Upper lobe of left lung (tissue), 4 donors: ENCODE measurements around the gene AXL.

Source experiments
- EP300 ChIP-seq, 4 donors: sonication (generic); formaldehyde crosslinking; IDR thresholded peaks; one replicate each; pipeline ENCODE4 v1.5.1; 2017; ENCODE audit warnings: antibody characterized with exemption in 4 of 4, control low read depth in 2 of 4
- POLR2A ChIP-seq, 4 donors: fragments of 450-650 bp; IDR thresholded peaks; one replicate each; pipeline ENCODE4 v1.5.1; 2016 to 2017; ENCODE audit warnings: antibody characterized with exemption in 4 of 4, mild to moderate bottlenecking in 2 of 4
- TF ChIP-seq, protein P1 (sequence below), 6 experiments: fragments of 450-650 bp in 4 of 6; fragments of 200-600 bp in 2 of 6; sonication (generic) in 2 of 6; IDR thresholded peaks; one replicate each; pipeline ENCODE4 v1.5.1; 2016 to 2019; ENCODE audit warnings: antibody characterized with exemption in 6 of 6

DNA sequence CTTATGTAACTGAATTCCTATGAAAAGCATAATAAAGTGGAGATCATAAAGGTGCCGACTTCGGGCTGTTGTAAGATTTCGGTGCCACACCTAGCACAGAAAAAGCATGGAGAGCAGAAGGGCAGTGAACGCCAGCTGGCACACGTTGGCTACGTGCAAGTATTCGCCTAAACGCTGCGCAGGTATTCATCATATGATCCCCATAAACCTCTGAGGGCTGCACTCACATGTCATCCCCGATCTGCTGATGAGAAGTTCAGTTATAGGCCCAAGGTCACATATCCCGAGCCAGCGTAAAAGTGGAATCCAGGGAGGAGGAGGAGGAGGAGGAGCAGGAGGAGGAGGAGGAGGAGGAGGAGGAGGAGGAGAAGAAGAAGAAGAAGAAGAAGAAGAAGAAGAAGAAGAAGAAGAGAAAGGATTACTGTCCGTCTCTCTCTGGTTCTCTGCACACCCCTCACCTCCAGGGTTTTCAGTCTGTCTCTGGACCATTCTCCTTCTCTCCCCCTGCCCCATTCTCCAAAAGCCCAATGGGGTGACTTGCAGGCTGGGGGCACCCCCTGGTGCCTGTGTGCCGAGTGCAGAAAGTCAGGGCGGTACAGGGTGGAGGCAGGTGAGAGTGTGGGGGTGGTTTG lies 44.6 kb upstream of the AXL start:
- TF ChIP-seq, protein P1, sequence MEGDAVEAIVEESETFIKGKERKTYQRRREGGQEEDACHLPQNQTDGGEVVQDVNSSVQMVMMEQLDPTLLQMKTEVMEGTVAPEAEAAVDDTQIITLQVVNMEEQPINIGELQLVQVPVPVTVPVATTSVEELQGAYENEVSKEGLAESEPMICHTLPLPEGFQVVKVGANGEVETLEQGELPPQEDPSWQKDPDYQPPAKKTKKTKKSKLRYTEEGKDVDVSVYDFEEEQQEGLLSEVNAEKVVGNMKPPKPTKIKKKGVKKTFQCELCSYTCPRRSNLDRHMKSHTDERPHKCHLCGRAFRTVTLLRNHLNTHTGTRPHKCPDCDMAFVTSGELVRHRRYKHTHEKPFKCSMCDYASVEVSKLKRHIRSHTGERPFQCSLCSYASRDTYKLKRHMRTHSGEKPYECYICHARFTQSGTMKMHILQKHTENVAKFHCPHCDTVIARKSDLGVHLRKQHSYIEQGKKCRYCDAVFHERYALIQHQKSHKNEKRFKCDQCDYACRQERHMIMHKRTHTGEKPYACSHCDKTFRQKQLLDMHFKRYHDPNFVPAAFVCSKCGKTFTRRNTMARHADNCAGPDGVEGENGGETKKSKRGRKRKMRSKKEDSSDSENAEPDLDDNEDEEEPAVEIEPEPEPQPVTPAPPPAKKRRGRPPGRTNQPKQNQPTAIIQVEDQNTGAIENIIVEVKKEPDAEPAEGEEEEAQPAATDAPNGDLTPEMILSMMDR (IDR thresholded peaks at IDR 0.05), result no peak
- TF ChIP-seq EP300 (IDR thresholded peaks at IDR 0.05), result no peak
- no peak for TF ChIP-seq POLR2A (IDR thresholded peaks at IDR 0.05)
